Ureter (tissue), 1 donor: Measurements from ENCODE around the gene ZNF41. TPM values are rescaled to one million over a fixed set of nuclear protein-coding genes. Genes with fewer than 3 reads are reported as not detected.
"Not testable (repeated sequence)": the region's sequence is repeated elsewhere in the genome, so short reads cannot be mapped to it uniquely, and the experiment has no call there.

Experiments used
- DNase-seq: peaks from one replicate; pipeline ENCODE4 v3.0.0-alpha.2; 2020; ENCODE audit warnings: low spot score
- total RNA-seq: library from RNA; stranded (reverse); gene quantifications from one replicate; pipeline ENCODE4 v1.2.4, GENCODE V29; 2023
- donor health status: DM: yes; HTN: yes; CAD: no.

The ZNF41 gene
- total RNA-seq, 1 donor from 2014 or later: 15.7 TPM

DNA sequence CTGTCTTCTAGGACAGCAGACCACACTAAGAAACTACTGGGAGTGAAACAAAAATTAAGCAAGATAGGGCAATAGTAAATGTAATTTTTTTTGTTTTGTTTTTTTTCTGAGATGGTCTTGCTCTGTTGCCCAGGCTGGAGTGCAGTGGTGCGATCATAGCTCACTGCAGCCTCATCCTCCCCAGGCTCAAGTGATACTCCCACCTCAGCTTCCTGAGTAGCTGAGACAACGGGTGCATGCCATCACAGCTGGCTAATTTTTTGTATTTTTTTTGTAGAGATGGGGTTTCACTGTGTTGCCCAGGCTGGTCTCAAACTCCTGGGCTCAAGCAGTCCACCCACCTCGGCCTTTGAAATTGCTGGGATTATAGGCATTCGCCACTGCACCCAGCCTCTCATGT lies 9.1 kb upstream of the ZNF41 start:
- DNase-seq: not testable (repeated sequence)

DNA sequence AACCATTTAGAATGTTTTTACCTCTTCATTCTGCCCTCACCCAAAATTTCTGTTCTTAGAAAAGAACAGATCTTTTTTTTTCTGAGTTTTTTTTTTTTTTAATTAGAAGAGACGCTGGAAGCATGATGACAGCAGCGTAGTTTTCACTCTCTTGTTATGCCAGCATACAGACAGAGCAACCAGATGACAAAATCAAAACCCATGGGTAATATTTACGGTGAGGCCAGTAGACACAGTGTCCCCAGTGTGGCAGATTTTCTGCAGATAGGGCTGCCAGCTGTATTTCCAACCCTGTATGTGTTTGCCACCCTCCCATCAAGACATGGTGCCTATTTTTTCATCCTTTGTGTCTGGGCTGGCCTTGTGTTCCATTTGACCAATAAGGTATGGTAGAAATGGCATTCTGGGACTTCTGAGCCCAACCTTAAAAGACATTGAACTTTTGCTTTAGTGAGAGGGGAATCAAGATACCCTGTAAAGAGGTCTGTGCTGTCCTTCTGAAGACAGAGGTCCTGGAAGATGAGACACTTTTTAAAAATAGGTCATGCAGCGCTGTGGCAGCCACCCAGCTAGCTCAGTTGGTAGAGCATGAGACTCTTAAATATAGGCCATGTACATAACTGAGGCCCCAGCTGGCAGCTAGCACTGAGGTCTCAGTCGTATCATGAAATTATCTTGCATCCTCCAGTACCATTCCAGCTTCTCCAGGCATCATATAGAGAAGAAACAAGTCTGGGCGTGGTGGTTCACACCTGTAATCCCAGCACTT lies 6.7 kb upstream of the ZNF41 start:
- no peak for DNase-seq

GRCh38 chrX:47484885-47485284 lies 1.9 kb upstream of the ZNF41 start:
- no peak for DNase-seq

- DNase-seq: no peak
Observed at GRCh38 chrX:47483306-47484268, 565 bp upstream of the ZNF41 start.

- no peak for DNase-seq
Observed at GRCh38 chrX:47482065-47482511, 934 bp downstream of the ZNF41 start.

DNA sequence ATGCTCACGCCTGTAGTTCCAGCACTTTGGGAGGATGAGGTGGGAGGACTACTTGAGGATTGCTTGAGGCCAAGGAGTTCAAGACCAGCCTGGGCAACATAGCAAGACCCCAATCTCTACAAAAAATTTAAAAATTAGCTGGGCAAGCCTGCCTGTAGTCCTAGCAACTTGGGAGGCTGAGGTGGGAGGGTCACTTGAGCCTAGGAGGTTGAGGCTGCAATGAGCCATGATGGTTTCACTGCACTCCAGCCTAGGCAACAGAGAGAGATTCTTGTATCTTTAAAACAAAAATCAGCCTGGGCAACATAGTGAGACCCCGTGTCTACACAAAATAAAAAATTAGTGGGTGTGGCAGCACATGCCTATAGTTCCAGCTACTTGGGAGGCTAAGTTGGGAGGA lies 1.9 kb downstream of the ZNF41 start:
- DNase-seq: no peak

DNA sequence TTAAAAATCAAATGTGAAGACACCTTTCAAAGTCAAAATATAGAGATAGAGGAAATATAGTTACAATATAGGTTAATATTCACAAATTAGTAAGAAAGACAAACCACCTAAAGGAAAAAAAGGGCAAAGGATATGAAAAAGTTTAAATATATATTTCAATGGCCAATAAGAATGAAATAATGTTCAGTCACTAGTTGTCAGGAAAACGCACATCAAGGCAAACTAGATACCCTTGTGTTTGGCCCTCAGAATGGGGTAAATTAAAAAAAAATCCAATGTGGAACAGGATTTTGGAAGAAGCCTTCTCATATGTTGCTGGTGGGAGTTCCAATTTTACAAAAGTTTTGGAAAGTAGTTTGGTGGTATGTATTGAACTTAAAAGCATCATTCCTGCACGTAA lies 2.4 kb downstream of the ZNF41 start:
- DNase-seq: no peak

GRCh38 chrX:47475476-47475875 lies 7.5 kb downstream of the ZNF41 start:
- no peak for DNase-seq

- DNase-seq: no peak
Observed at GRCh38 chrX:47467106-47467505, 15.9 kb downstream of the ZNF41 start.

DNA sequence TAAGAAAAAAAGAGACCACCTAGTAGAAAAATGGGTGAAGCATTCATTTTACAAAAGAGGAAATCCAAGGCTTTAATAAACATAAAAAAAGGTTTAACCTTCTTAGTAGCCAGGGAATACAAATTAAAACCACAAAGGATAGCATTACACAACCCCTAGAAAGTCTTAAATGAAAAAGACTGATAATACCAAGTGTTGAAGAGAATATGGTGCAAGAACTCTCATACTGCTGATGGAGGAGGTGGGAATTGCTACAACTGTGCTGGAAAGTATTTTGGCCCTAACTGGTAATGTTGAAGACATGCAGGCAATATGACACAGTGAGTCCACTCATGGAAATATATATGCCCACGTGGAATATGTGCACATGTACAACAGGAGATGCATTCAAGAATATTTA lies 22.5 kb downstream of the ZNF41 start:
- DNase-seq: no peak

DNA sequence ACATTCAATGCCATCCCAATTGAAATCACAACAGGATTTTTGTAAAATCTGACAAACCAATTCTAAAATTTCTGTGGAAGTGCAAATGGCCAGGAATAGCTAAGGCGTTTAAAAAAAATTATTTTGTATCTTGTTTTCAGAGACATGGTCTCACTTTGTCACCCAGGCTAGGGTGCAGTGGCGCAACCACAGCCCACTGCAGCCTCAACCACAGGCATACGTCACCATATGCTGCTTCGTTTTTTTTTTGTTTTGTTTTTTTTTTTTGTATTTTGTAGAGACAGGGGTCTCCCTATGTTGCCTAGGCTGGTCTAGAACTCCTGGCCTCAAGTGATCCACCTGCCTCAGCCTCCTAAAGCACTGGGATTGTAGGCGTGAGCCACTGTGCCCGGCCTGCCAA lies 24.5 kb downstream of the ZNF41 start:
- DNase-seq: no peak

DNA sequence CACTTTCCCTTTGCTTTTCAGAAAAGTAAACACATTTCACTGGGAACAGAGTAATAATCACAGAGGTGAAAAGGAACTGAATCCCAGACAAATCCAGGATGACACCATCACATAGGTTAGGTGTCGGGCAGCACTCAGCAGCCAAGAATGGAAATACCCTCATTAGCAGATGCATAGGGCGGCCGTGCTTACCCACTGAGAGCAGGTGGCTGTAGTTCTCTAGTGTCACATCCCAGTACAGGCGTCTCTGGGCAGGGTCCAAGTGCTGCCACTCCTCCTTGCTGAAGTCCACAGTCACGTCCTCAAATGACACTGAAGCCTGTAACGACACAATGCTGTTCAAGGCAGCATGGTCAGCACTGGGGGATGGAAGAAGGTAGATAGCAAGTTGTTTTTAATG lies 26.9 kb downstream of the ZNF41 start:
- no peak for DNase-seq

- DNase-seq: no peak
Observed at GRCh38 chrX:47452112-47452511, 30.9 kb downstream of the ZNF41 start.

DNA sequence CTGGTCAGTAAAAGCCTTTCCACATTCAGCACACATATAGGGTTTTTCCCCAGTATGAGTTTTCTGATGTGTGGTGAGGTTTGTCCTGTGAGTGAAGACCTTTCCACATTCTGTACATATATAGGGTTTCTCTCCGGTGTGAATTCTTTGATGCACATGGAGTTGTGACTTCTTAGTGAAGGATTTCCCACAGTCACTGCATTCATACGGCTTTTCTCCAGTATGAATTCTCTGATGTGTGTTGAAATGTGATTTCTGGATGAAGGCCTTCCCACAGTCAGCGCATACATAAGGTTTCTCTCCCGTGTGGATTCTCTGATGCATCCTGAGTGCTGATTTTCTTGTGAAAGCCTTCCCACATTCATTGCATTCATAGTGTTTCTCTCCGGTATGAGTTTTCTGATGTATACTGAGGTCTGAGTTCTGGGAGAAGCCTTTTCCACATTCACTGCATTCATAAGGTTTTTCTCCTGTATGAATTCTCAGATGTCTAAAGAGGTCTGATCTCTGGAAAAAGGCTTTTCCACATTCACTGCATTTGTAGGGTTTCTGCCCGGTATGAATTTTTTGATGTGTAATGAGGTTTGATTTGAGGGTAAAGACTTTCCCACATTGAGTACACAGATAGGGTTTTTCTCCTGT lies 34.7 kb downstream of the ZNF41 start:
- no peak for DNase-seq

- DNase-seq: no peak
Observed at GRCh38 chrX:47447607-47448006, 35.4 kb downstream of the ZNF41 start.

- DNase-seq: no peak
Observed at GRCh38 chrX:47446971-47447370, 36.1 kb downstream of the ZNF41 start.

DNA sequence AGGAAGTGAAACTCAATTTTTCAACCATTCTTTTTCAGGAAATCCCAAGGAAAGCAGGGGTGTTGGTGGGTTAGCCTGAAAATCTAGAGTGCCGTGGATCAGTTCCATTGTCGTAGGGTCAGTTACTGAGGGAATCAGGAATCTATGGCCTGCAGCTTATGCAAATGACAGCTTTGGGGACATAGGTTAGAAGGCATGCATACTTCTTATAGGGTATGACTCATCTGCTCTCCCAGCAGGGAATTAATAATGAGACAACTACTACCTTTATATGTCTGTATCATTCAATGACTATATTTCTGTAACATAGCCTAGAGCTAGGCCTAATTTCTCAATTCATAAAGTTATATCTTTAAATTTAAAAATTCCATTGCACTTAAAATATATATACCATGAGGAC lies 36.6 kb downstream of the ZNF41 start:
- DNase-seq: no peak

DNA sequence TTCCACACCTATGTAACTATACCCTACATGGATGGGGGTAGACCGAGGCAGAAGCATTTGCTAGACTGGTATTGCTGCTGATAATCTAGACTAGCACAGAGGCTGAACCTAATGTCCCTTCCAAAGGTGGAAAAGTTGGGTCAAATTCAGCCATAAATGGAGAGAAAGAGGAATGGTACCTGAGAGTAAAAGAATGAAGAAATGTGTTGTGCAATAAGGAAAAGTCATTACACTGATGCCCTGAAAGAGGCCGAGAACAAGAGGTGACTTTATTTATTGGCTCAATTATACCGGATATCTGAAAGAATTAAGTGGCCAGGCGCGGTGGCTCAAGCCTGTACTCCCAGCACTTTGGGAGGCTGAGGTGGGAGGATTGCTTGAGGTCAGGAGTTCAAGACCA lies 52.1 kb downstream of the ZNF41 start:
- DNase-seq: no peak

DNA sequence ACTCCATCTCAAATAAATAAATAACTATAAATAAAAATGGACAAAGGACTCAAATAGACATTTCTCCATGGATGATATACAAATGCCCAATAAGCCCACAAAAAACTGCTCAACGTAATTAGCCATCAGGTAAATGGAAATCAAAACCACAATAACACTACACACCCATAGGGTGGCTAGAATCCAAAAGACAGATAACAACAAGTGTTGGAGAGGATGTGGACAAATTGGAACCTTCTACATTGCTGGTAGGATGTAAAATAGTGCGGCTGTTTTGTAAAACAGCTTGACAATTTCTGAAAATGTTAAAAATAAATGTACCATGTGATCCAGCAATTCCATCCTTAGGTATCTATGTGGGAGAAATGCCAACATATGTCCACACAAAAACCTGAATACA lies 60.6 kb downstream of the ZNF41 start:
- DNase-seq: no peak

- DNase-seq: no peak
Observed at GRCh38 chrX:47420962-47421361, 62.1 kb downstream of the ZNF41 start.

- no peak for DNase-seq
Observed at GRCh38 chrX:47420265-47420664, 62.8 kb downstream of the ZNF41 start.

GRCh38 chrX:47413179-47413594 lies 69.8 kb downstream of the ZNF41 start:
- DNase-seq: no peak
